ENCODE results near the gene RBKS. TPM values are rescaled to one million over a fixed set of nuclear protein-coding genes. Genes with fewer than 3 reads are reported as not detected.

Gene RBKS
- total and polyA plus RNA-seq, 2 donors from 2014 or later, result 10.3 to 28.7 TPM

DNA sequence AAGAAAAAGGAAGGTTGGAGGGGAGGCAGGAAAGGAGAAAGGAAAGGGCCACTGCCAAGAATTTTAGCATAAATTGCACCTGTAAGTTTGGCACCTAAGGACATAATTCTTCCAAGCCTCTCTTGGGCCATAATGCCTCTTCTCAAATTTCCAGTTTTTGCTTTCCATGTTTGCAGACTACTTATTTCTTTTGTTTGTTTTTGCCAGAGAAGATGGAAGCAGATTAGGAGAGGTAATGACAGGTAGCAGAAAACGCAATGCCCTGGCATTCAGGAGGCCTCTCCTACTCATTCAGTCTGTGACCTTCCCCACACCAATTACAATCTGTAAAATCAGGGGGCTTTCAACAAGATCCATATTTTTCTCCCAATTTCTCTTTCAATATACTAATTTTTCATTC, 61.9 kb downstream of the RBKS start:
- intact Hi-C loops (cut with DNase I), result no loop called here
- no peak for TF ChIP-seq CTCF (IDR thresholded peaks at IDR 0.05; ENCODE audit: borderline replicate concordance, extremely low read depth, insufficient read depth)
- no peaks in the 10 kb centered on the region for H3K4me1 ChIP-seq (ENCODE audit: control insufficient read depth in 2 of 3, insufficient read depth in 2 of 3, low read depth in 1 of 3, low read length in 3 of 3)
- H3K4me3 ChIP-seq (ENCODE audit: low read length in 3 of 3), result no peak overlapping the region
- peaks cover 0 to 11% (median 0%) of the 10 kb centered on the region in 3 donors for H3K36me3 ChIP-seq (ENCODE audit: control insufficient read depth in 2 of 3, insufficient read depth in 3 of 3, low read length in 3 of 3)
- H3K9ac ChIP-seq (ENCODE audit: low read length in 3 of 3), result no peak overlapping the region
- DNase-seq (no peak), FAIRE-seq (no peak)
- no peak overlapping the region for H3K27ac ChIP-seq (ENCODE audit: low read depth in 2 of 2, low read length in 2 of 2)
- H3K9me3 ChIP-seq (ENCODE audit: control insufficient read depth in 2 of 3, insufficient read depth in 1 of 3, low read length in 3 of 3), result peaks cover 0 to 4% (median 0%) of the 10 kb centered on the region in 3 donors
- H3K27me3 ChIP-seq (ENCODE audit: control insufficient read depth, insufficient read depth, low read length), result no peaks in the 10 kb centered on the region

- Histone ChIP-seq H3K4me3 (ENCODE audit: low read length in 3 of 3) (no peak overlapping the region), H3K36me3 (ENCODE audit: control insufficient read depth in 2 of 3, insufficient read depth in 3 of 3, low read length in 3 of 3) (no peaks in the 10 kb centered on the region), H3K27ac (ENCODE audit: low read depth in 2 of 2, low read length in 2 of 2) (no peak overlapping the region), H3K9ac (ENCODE audit: low read length in 3 of 3) (no peak overlapping the region), H3K9me3 (ENCODE audit: control insufficient read depth in 2 of 3, insufficient read depth in 1 of 3, low read length in 3 of 3) (peaks cover 0 to 4% (median 0%) of the 10 kb centered on the region in 3 donors), H3K4me1 (ENCODE audit: control insufficient read depth in 2 of 3, insufficient read depth in 2 of 3, low read depth in 1 of 3, low read length in 3 of 3) (no peaks in the 10 kb centered on the region), H3K27me3 (ENCODE audit: control insufficient read depth, insufficient read depth, low read length) (no peaks in the 10 kb centered on the region)
- FAIRE-seq, result no peak
- intact Hi-C loops (cut with DNase I), result no loop called here
- DNase-seq, result no peak
- no peak for TF ChIP-seq CTCF (IDR thresholded peaks at IDR 0.05; ENCODE audit: borderline replicate concordance, extremely low read depth, insufficient read depth)
These were observed 65.8 kb downstream of the RBKS start for GRCh38 chr2:27824401-27824800.

GRCh38 chr2:27823569-27823968, 66.6 kb downstream of the RBKS start:
- no peak overlapping the region for H3K27ac ChIP-seq (ENCODE audit: low read depth in 2 of 2, low read length in 2 of 2)
- FAIRE-seq, result no peak

More at GRCh38 chr2:27823569-27823968, 66.6 kb downstream of the RBKS start:
- no peaks in the 10 kb centered on the region for H3K27me3 ChIP-seq (ENCODE audit: control insufficient read depth, insufficient read depth, low read length)
- no peaks in the 10 kb centered on the region for H3K36me3 ChIP-seq (ENCODE audit: control insufficient read depth in 2 of 3, insufficient read depth in 3 of 3, low read length in 3 of 3)
- peaks cover 0 to 4% (median 0%) of the 10 kb centered on the region in 3 donors for H3K9me3 ChIP-seq (ENCODE audit: control insufficient read depth in 2 of 3, insufficient read depth in 1 of 3, low read length in 3 of 3)
- H3K4me3 ChIP-seq (ENCODE audit: low read length in 3 of 3), result no peak overlapping the region
- no peaks in the 10 kb centered on the region for H3K4me1 ChIP-seq (ENCODE audit: control insufficient read depth in 2 of 3, insufficient read depth in 2 of 3, low read depth in 1 of 3, low read length in 3 of 3)
- H3K9ac ChIP-seq (ENCODE audit: low read length in 3 of 3), result no peak overlapping the region
- intact Hi-C loops (cut with DNase I), result no loop called here
- no peak for TF ChIP-seq CTCF (IDR thresholded peaks at IDR 0.05; ENCODE audit: borderline replicate concordance, extremely low read depth, insufficient read depth)
- DNase-seq, result no peak

All from kidney (tissue), 14 donors.